NCI-H345 treated with DMSO at 0.1 percent for 48 hours (cell line): ENCODE measurements around the gene HSCB.
"Not testable (repeated sequence)": the region's sequence is repeated elsewhere in the genome, so short reads cannot be mapped to it uniquely, and the experiment has no call there.

ENCODE experiments used
- DNase-seq: peaks from one replicate; lab custom pipeline; 2025; ENCODE audit not compliant: unreplicated experiment; lab: John Stamatoyannopoulos, UW

Gene HSCB

GRCh38 chr22:28741785-28742561 lies at the start of gene HSCB, which contains the start of gene CHEK2:
Gene HSCB, plus strand, starts transcription at chr22:28742039. Its CDS starts 57 bp downstream, at chr22:28742096.
Gene CHEK2, minus strand, starts transcription at chr22:28741820. Its CDS starts 7,099 bp downstream, at chr22:28734721.
- DNase-seq = peak; percentile 93

DNA sequence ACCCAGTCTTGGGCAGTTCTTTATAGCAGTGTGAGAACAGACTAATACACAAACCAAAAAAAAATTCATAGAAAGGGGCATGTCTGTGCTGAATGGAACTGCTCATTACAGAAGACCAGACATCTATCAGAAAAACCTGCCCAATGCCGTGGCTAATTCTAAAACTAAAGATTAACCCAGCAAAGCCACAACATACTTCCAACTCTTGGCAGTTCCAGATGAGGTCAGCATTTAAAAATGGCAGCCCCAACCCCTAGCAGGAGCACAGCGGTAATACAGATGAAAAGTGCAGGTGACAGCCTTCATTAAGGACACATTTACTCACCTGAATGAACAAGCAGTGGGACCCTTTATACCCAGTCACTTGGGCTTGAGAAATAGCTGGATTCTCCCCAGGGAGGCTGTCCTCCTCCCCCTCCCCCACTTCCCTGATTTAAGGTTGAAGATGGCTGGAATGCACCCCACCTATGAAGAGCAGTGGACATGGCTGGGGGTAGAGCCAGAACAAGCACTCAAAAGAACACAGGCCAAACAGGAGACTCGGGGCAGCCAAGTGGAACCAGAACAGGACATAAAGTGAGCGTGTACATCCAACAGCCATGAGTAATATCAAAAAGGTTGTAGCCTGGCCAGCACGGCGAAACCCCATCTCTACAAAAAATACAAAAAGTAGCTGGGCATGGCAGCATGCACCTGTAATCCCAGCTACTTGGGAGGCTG lies 48.6 kb upstream of the HSCB start:
- not testable (repeated sequence) for DNase-seq

GRCh38 chr22:28702891-28703290 lies 38.9 kb upstream of the HSCB start:
- DNase-seq = no peak

DNA sequence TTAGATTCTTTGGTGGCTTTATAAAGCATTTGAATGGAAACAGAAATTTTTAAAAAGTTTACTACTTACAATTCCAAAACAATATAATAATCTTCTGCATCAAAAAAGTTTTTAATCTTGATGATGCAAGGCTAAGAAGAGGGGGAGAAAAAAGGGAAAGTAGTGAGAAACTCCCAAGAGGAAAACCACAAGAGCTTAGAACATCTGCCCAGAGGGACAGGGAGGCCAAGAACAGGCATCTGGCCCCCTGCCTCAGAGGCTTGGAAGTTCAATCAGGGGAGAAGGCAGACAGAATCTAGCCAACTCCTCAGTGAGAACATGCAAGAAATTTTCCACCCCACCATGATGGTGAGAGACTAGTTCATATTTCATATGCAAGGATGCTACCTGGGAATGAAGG lies 38.4 kb upstream of the HSCB start:
- DNase-seq = no peak

GRCh38 chr22:28706845-28707244 lies 35.0 kb upstream of the HSCB start:
- DNase-seq = no peak

- DNase-seq = no peak
Measured at GRCh38 chr22:28710107-28710506, 31.7 kb upstream of the HSCB start.

- no peak for DNase-seq
Measured at GRCh38 chr22:28710576-28711191, 31.2 kb upstream of the HSCB start.

GRCh38 chr22:28711341-28711740 lies 30.5 kb upstream of the HSCB start:
- no peak for DNase-seq

GRCh38 chr22:28711820-28712777 lies 29.7 kb upstream of the HSCB start:
- no peak for DNase-seq

DNA sequence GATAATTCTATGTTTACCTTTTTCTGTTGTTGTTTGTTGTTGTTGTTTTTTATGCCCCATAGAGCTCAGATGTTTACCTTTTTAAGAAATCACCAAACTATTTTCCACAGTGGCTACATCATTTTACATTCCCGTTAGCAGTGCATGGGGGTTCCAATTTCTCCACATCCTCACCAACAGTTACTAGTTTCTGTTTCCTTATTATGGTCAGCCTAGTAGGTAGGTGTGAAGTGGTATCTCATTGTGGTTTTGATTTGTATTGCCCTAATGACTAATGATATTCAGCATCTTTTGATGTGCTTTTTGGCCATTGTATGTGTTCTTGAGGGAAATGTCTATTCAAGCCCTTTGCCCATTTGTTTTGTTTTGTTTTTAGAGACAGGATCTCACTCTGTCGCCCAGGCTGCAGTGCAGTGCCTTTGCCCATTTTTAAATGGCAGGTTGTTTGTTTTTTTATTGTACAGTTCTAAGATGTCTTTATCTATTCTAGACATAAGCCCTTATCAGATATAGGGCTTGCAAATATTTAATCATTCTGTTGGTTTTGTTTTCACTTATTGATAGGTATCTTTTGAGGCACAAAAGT lies 27.7 kb upstream of the HSCB start:
- no peak for DNase-seq

DNA sequence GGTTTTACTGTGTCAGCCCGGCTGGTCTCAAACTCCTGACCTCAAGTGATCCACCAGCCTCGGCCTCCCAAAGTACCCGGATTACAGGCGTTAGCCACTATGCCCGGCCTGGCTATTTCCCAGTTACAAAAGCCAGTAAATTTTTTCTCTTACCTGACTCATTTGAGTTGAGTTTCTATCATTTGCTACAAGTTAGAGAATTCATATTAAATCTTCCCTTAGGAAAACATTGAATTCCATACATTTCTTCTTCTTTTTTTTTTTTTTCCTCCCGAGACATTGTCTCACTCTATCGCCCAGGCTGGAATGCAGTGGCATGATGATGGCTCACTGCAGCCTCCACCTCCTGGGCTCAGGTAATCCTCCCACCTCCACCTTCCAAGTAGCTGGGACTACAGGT lies 26.2 kb upstream of the HSCB start:
- DNase-seq = no peak

GRCh38 chr22:28716686-28717085 lies 25.2 kb upstream of the HSCB start:
- no peak for DNase-seq

DNA sequence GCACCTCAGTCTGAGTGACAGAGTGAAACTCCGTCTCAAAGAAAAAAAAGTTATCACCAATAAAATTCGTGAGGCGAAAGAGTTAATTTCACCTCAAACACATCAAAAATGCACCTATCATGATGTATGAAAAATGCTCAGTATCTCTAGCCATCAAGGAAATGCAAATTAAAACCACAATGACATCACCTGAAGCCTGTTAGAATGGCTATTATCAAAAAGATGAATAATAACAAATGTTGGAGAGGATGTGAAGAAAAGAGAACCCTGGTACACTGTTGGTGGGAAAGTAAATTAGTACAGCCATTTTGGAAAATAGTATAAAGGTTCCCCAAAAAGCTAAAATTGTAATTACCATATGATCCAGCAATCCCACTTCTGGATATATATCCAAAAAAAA lies 23.8 kb upstream of the HSCB start:
- no peak for DNase-seq

- DNase-seq = no peak
Measured at GRCh38 chr22:28728002-28728401, 13.8 kb upstream of the HSCB start.

DNA sequence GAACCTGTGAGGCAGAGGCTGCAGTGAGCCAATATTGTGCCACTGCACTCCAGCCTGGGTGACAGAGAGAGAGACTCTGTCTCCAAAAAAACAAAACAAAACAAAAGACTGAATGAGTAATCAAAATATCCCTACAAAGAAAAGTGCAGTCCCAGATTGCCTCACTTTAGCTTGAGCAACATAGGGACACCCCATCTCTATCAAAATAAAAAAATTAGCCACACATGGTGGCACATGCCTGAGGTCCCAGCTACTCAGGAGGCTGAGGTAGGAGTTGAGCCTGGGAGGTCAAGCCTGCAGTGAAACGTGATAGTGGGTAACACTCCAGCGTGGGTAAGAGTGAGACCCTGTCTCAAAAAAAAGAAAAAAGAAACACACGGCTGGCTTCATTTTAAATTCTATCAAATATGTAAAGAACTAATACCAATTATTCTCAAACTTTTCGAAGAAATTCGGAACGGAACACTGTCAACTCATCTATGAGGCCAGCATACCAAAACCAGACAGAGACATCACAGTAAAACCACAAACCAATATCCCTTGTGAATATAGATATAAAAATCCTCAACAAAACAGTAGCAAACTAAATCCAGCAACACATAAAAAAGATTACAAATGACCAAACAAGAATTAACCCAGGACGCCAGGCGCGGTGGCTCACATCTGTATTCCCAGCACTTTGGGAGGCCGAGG lies 13.1 kb upstream of the HSCB start:
- no peak for DNase-seq

GRCh38 chr22:28730179-28730578 lies 11.7 kb upstream of the HSCB start:
- DNase-seq = no peak

GRCh38 chr22:28734393-28734792 lies 7.4 kb upstream of the HSCB start:
- DNase-seq = no peak

DNA sequence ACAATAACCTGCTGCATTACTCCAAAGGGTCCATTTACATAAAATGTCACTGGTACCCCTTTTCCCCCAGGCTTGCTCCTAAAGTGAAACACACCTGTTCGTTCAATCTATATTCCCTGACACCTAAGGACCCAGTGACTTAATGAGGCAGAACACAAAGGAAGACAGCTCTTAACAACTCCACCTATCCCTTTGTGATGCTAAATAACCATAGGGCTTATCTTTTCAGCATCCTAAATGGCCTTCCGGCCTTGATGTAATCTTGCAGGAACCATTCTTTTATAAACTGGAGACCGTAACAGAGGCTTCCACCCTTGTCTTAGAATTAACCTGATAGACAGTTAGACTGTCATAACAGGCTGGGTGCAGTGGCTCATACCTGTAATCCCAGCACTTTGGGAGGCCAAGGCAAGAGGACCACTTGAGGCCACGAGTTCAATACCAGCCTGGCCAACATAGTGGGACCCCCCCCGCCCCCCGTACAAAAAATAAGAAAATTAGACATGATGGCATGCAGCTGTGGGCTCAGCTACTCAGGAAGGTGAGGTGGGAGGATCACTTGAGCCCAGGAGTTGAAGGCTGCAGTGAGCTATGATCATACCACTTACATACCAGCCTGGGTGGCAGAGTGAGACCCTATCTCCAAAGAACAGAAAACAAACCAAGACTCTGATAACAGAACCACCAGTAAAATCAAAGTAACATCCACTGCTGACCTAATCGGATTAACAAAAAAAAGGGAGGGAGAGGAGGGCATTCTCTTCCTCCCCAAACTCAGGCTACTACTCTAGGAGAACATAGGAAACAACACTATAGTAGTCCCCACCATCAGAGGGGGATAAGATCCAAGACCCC lies 5.3 kb upstream of the HSCB start:
- DNase-seq = peak; percentile 43

DNA sequence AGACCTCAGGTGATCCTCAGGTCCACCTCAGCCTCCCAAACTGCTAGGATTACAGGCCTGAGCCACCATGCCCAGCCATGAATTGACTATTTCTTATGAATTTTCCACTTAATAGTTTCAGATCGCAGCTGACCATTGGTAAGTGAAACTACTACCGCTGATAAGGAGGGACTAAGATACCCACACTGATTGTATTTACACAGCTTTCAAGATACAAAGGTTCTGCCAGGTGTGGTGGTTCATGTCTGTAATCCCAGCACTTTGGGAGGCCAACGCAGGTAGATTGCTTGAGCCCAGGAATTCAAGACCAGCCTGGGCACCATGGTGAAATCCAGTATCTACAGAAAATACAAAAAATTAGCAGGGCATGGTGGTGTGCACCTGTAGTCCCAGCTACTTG lies 4.1 kb upstream of the HSCB start:
- no peak for DNase-seq
